Upper lobe of left lung (tissue), 6 donors: Measurements from ENCODE around the gene TRIM8. TPM values are rescaled to one million over a fixed set of nuclear protein-coding genes. Genes with fewer than 3 reads are reported as not detected.
A peak's percentile ranks its signal among the peaks of the same experiment; 100 is the strongest.

Experiments
- ATAC-seq, 2 donors: fragments of 200-7000 bp; cut with Tn5 transposase; one replicate each; pipeline ENCODE4 v1.9.1; 2022; ENCODE audit warnings: mild to moderate bottlenecking in 2 of 2, moderate library complexity in 2 of 2; ENCODE audit not compliant: low FRiP score in 2 of 2
- DNase-seq, 2 donors: peaks; one replicate each; pipeline ENCODE4 v3.0.0-alpha.2; 2019 to 2020
- H3K27ac ChIP-seq, 4 donors: fragments of 200-600 bp; sonication (generic); one replicate each; pipeline ENCODE4 v1.5.1; 2016 to 2019
- H3K27me3 ChIP-seq, 4 donors: fragments of 200-600 bp; sonication (generic); one replicate each; pipeline ENCODE4 v1.5.1; 2017 to 2019
- H3K36me3 ChIP-seq, 4 donors: fragments of 200-600 bp; sonication (generic); one replicate each; pipeline ENCODE4 v1.5.1; 2016 to 2019
- H3K4me1 ChIP-seq, 4 donors: fragments of 200-600 bp; sonication (generic); one replicate each; pipeline ENCODE4 v1.5.1; 2018 to 2019
- H3K4me3 ChIP-seq, 4 donors: fragments of 200-600 bp; sonication (generic); one replicate each; pipeline ENCODE4 v1.5.1; 2017 to 2019; ENCODE audit warnings: mild to moderate bottlenecking in 2 of 4, moderate library complexity in 1 of 4
- H3K9me3 ChIP-seq, 4 donors: fragments of 200-600 bp; sonication (generic); one replicate each; pipeline ENCODE4 v1.5.1; 2018 to 2019
- EP300 ChIP-seq, 4 donors: sonication (generic); formaldehyde crosslinking; IDR thresholded peaks; one replicate each; pipeline ENCODE4 v1.5.1; 2017; ENCODE audit warnings: antibody characterized with exemption in 4 of 4, control low read depth in 2 of 4
- POLR2A ChIP-seq, 4 donors: fragments of 450-650 bp; IDR thresholded peaks; one replicate each; pipeline ENCODE4 v1.5.1; 2016 to 2017; ENCODE audit warnings: antibody characterized with exemption in 4 of 4, mild to moderate bottlenecking in 2 of 4
- POLR2AphosphoS5 ChIP-seq, 2 donors: sonication (generic); formaldehyde crosslinking; IDR thresholded peaks; one replicate each; pipeline ENCODE4 v1.5.1; 2017; ENCODE audit warnings: antibody characterized with exemption in 2 of 2
- WGBS, 2 donors: methylation state at CpG; one replicate each; pipeline ENCODE4 v1.1.5; 2017 to 2018; 5-methylcytosine and 5-hydroxymethylcytosine counted together
- total RNA-seq, 6 donors: library from RNA; depleted of rRNA in 4 of 6; stranded (reverse); fragments of >200 nt in 4 of 6; gene quantifications; one replicate each; pipeline versions ENCODE4 v1.1.0 to v1.2.1, GENCODE V29; 2016 to 2021
- TF ChIP-seq, protein P1 (sequence below), 6 experiments: fragments of 450-650 bp in 4 of 6; fragments of 200-600 bp in 2 of 6; sonication (generic) in 2 of 6; IDR thresholded peaks; one replicate each; pipeline ENCODE4 v1.5.1; 2016 to 2019; ENCODE audit warnings: antibody characterized with exemption in 6 of 6
- donor health status: DM: no; HTN: no; CAD: no; lungs with moderate emphysema.
- donor health status: DM: no; HTN: yes; CAD: no; lungs with severe emphysema.

The TRIM8 gene
- total RNA-seq, 6 donors from 2014 or later = 162 to 279 (median 177) TPM

DNA sequence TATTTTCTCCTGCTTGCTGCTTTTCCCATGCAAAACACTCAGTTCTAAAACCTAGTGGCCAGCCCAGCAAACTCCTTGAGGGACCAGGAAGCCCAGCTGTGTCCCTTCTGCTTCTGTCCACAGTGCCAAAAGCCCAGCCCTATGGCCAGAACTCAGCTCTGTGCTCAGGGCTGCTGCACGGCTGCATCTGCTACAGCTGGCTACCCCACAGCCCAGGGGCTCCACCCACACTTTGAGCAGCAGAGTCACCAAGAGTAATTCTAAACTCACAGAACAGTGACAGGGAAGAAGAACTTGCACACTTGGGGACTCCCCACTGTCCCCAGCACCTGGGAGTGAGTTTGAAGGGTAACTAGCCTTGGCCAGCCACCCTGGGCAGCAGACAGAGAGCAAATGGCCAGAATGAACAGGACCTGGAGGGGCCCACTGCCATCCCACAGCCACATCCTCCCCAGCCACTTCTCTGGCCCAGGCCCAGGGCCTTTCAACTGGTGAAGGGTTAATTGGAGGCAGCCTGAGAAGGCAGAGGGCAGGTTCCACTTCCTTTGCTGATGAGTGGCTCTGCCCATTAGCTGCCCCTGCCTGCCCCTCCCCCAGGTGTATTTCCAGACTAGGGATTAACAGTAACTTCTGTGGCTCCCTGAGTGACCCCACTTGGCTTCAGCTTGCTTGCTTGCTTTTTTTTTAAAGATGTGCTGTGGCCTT, 28.1 kb upstream of the TRIM8 start:
- whole genome bisulfite sequencing, 2 donors = 77 to 100% methylated on average over 1 of the region's 1 CpG
- peaks cover 0 to 24% (median 20%) of the 10 kb centered on the region in 4 donors for H3K36me3 ChIP-seq
- peak in 1 of 2 donors; percentile 74 for ATAC-seq

DNA sequence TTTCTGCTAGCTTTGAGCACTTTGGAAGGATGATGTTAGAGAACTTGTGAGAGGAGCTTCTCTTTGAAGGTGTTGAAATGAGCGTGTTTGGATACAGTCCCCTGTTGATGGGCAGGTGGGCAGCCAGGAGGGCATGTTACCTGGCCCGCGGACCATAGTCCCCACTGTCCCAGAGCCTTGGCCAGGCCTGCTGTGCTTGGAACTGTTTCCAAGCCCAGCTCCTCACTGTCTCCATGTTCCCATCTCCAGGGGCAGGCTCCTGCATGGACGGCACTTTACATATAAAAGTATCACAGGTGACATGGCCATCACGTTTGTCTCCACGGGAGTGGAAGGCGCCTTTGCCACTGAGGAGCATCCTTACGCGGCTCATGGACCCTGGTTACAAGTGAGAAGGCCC, 27.2 kb upstream of the TRIM8 start:
- no peaks in the 10 kb centered on the region for H3K27me3 ChIP-seq
- TF ChIP-seq POLR2AphosphoS5 (IDR thresholded peaks at IDR 0.05) (no peak), POLR2A (IDR thresholded peaks at IDR 0.05) (no peak), EP300 (IDR thresholded peaks at IDR 0.05) (no peak)
- TF ChIP-seq, protein P1, sequence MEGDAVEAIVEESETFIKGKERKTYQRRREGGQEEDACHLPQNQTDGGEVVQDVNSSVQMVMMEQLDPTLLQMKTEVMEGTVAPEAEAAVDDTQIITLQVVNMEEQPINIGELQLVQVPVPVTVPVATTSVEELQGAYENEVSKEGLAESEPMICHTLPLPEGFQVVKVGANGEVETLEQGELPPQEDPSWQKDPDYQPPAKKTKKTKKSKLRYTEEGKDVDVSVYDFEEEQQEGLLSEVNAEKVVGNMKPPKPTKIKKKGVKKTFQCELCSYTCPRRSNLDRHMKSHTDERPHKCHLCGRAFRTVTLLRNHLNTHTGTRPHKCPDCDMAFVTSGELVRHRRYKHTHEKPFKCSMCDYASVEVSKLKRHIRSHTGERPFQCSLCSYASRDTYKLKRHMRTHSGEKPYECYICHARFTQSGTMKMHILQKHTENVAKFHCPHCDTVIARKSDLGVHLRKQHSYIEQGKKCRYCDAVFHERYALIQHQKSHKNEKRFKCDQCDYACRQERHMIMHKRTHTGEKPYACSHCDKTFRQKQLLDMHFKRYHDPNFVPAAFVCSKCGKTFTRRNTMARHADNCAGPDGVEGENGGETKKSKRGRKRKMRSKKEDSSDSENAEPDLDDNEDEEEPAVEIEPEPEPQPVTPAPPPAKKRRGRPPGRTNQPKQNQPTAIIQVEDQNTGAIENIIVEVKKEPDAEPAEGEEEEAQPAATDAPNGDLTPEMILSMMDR (IDR thresholded peaks at IDR 0.05) = no peak
- no peak overlapping the region for H3K4me3 ChIP-seq
- peak overlapping the region in 1 of 4 donors; percentile 13 for H3K27ac ChIP-seq
- H3K9me3 ChIP-seq = no peaks in the 10 kb centered on the region
- WGBS, 2 donors = 91 to 96% methylated on average over 9 of the region's 9 CpGs
- H3K36me3 ChIP-seq = peaks cover 0 to 26% (median 20%) of the 10 kb centered on the region in 4 donors
- no peak for DNase-seq
- peaks cover 53 to 78% (median 65%) of the 10 kb centered on the region in 4 donors for H3K4me1 ChIP-seq
- no peak for ATAC-seq

More for the DNA sequence above, 28.1 kb upstream of the TRIM8 start:
- H3K27me3 ChIP-seq = no peaks in the 10 kb centered on the region
- peak in 1 of 2 donors; percentile 30 for TF ChIP-seq POLR2AphosphoS5 (IDR thresholded peaks at IDR 0.05)
- TF ChIP-seq, protein P1 (IDR thresholded peaks at IDR 0.05) = no peak
- no peak for DNase-seq
- H3K27ac ChIP-seq = peak overlapping the region in 3 of 4 donors; percentile 13 to 58 (median 52)
- H3K4me1 ChIP-seq = peaks cover 51 to 78% (median 62%) of the 10 kb centered on the region in 4 donors
- H3K9me3 ChIP-seq = no peaks in the 10 kb centered on the region
- no peak overlapping the region for H3K4me3 ChIP-seq

DNA sequence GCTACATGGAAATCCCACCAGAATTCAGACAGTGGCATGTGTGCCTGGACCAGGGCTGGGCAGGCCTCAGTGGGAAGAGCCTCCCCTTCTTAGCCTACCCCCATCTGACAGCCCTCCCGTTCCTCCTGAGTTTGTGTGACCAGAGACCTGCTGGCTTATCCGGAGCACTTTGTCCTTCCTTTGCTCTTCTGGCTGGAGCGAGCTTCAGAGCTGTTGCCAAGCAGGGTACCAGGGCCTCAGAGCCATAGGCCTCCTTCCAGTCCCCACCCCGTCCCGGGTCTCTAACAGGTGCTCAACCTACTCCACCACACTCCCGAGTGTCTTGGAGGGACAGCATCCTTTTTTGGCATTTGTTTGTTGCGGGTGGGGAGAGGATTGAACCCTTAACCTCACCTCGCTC, 26.5 kb upstream of the TRIM8 start:
- DNase-seq = no peak
- H3K9me3 ChIP-seq = no peaks in the 10 kb centered on the region
- H3K27ac ChIP-seq = peak overlapping the region in 1 of 4 donors; percentile 23
- H3K4me3 ChIP-seq = no peak overlapping the region
- peaks cover 0 to 26% (median 20%) of the 10 kb centered on the region in 4 donors for H3K36me3 ChIP-seq
- peaks cover 54 to 78% (median 63%) of the 10 kb centered on the region in 4 donors for H3K4me1 ChIP-seq
- WGBS, 2 donors = 86 to 88% methylated on average over 8 of the region's 8 CpGs
- no peaks in the 10 kb centered on the region for H3K27me3 ChIP-seq
- TF ChIP-seq EP300 (IDR thresholded peaks at IDR 0.05) (no peak), POLR2A (IDR thresholded peaks at IDR 0.05) (no peak), POLR2AphosphoS5 (IDR thresholded peaks at IDR 0.05) (no peak)
- TF ChIP-seq, protein P1 (IDR thresholded peaks at IDR 0.05) = no peak
- no peak for ATAC-seq

DNA sequence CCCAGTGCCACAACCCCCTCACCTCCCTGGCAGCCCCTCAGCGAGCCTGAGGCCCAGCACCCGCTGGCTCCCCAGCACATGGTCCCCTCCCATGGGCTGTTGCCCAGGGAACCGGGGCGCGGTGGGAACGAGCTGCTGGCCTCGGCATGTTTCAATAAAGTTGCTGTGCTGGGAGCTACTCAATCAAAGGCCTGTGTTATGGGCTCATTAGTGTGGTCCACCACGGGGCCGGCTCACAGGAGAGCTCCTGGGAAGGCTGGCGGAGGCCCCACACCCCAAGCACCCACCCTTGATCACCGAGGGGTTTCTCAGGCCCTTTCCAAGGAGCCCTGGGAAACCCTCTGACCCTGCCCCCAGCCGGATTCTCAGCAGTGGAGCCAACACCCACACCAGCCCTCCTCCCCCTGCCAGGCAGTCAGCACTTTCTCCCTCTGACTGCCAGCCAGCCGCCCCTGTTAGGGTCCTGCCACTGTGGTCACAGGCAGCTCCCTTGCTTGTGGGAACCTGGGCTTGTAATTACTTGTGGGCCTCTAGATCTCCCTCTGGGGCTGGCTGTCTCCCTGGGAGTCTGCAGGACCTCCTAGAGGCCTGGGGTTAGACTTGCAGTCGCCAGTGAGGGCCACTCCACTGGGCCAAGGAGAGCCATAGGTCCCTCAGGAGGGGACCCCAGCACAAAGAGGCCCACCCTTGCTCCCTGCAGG, 24.8 kb upstream of the TRIM8 start:
- TF ChIP-seq POLR2A (IDR thresholded peaks at IDR 0.05) = no peak
- TF ChIP-seq POLR2AphosphoS5 (IDR thresholded peaks at IDR 0.05) = no peak
- no peak for TF ChIP-seq EP300 (IDR thresholded peaks at IDR 0.05)
- TF ChIP-seq, protein P1 (IDR thresholded peaks at IDR 0.05) = no peak
- H3K36me3 ChIP-seq = peaks cover 0 to 26% (median 20%) of the 10 kb centered on the region in 4 donors
- DNase-seq (no peak), ATAC-seq (no peak)
- H3K27me3 ChIP-seq = no peaks in the 10 kb centered on the region
- 60 to 75% methylated on average over 3 to 14 of the region's 14 CpGs for WGBS, 2 donors
- no peak overlapping the region for H3K4me3 ChIP-seq
- no peaks in the 10 kb centered on the region for H3K9me3 ChIP-seq
- H3K4me1 ChIP-seq = peaks cover 42 to 64% (median 54%) of the 10 kb centered on the region in 4 donors
- peak overlapping the region; percentile 42 to 84 (median 68) for H3K27ac ChIP-seq
